Erythroblast (primary cell): ENCODE results near the gene LYZL1.

Source experiments
- GATA1 ChIP-seq: IDR thresholded peaks from 2 replicates; pipeline ENCODE4 v1.6.1; 2011; ENCODE audit warnings: low read depth, mild to moderate bottlenecking, control low read depth, low read length, moderate library complexity
- POLR2A ChIP-seq: IDR thresholded peaks from 2 replicates; pipeline ENCODE4 v1.6.1; 2011; ENCODE audit warnings: mild to moderate bottlenecking, low read length

- TF ChIP-seq GATA1: no peak
- TF ChIP-seq POLR2A: no peak
These were observed 26.9 kb downstream of the LYZL1 start for GRCh38 chr10:29315814-29316213.
